HepG2 (cell line): ENCODE data around the gene KAT14. TPM values are rescaled to one million over a fixed set of nuclear protein-coding genes. Genes with fewer than 3 reads are reported as not detected.

Experiments used
- AHR ChIP-seq: IDR thresholded peaks from 2 replicates; pipeline ENCODE4 v1.6.1; 2018; ENCODE audit warnings: missing genetic modification reagents, missing compliant biosample characterization
- HNF1A ChIP-seq, 2 experiments: sonication (generic) in 1 of 2; formaldehyde crosslinking in 1 of 2; IDR thresholded peaks; 2 replicates each; pipeline versions ENCODE4 v1.4.0 to v1.6.1; 2016 to 2020; ENCODE audit warnings: borderline replicate concordance in 1 of 2, low read depth in 1 of 2, mild to moderate bottlenecking in 1 of 2, missing genetic modification reagents in 1 of 2
- MTA3 ChIP-seq: sonication (generic); formaldehyde crosslinking; IDR thresholded peaks from 2 replicates; pipeline ENCODE4 v1.4.0; 2020; ENCODE audit warnings: missing genetic modification reagents
- POLR2AphosphoS5 ChIP-seq: IDR thresholded peaks from 2 replicates; pipeline ENCODE4 v1.6.1; 2012; ENCODE audit warnings: low read depth, low read length
- TEAD3 ChIP-seq: optimal IDR thresholded peaks from 2 replicates; pipeline ENCODE3; 2016; ENCODE audit warnings: borderline replicate concordance
- ZBTB33 ChIP-seq: sonication (generic); formaldehyde crosslinking; IDR thresholded peaks from 2 replicates; pipeline ENCODE4 v1.4.0; 2020; ENCODE audit warnings: missing genetic modification reagents
- ZBTB39 ChIP-seq: sonication (generic); formaldehyde crosslinking; IDR thresholded peaks from 2 replicates; pipeline ENCODE4 v1.5.0; 2020; ENCODE audit warnings: missing genetic modification reagents
- ZFP36 ChIP-seq: fragments of 150-350 bp; IDR thresholded peaks from 2 replicates; pipeline ENCODE4 v1.6.1; 2018; ENCODE audit warnings: borderline replicate concordance, low read length, low read depth; ENCODE audit not compliant: partially characterized antibody
- ZNF225 ChIP-seq: sonication (generic); formaldehyde crosslinking; IDR thresholded peaks from 2 replicates; pipeline ENCODE4 v1.4.0; 2020; ENCODE audit warnings: mild to moderate bottlenecking, missing genetic modification reagents
- ZNF251 ChIP-seq: sonication (generic); formaldehyde crosslinking; IDR thresholded peaks from 2 replicates; pipeline ENCODE4 v1.9.0; 2021; ENCODE audit warnings: mild to moderate bottlenecking, missing genetic modification reagents
- ZNF407 ChIP-seq: sonication (generic); formaldehyde crosslinking; IDR thresholded peaks from one replicate; pipeline ENCODE4 v1.5.1; 2020; ENCODE audit warnings: mild to moderate bottlenecking, missing genetic modification reagents; ENCODE audit errors: not compliant biosample characterization
- ZNF563 ChIP-seq: sonication (generic); formaldehyde crosslinking; IDR thresholded peaks from 2 replicates; pipeline ENCODE4 v1.8.0; 2022; ENCODE audit warnings: mild to moderate bottlenecking, moderate library complexity, missing genetic modification reagents
- ZNF883 ChIP-seq: sonication (generic); formaldehyde crosslinking; IDR thresholded peaks from 2 replicates; pipeline ENCODE4 v1.5.1; 2020; ENCODE audit warnings: mild to moderate bottlenecking, missing genetic modification reagents; ENCODE audit errors: not compliant biosample characterization
- polyA plus RNA-seq, 8 experiments: library from polyadenylated mRNA; depleted of rRNA in 3 of 8; stranded (reverse) in 7 of 8; unstranded in 1 of 8; fragments of >200 nt; fragmentation: Illumina TruSeq in 4 of 8; extraction: Trizol in 4 of 8; gene quantifications; 2 replicates each; pipeline versions ENCODE4 v1.2.1 to v1.2.3, GENCODE V29; 2011 to 2016; ENCODE audit warnings: low read depth in 4 of 8, missing spikeins in 1 of 8, mixed read lengths in 1 of 8; ENCODE audit not compliant: insufficient read depth in 1 of 8
- total RNA-seq, 5 experiments: library from RNA; depleted of rRNA; stranded (reverse); fragments of >200 nt; fragmentation: Illumina TruSeq; extraction: Trizol; gene quantifications; 2 replicates each; pipeline ENCODE4 v1.2.3, GENCODE V29; 2016; ENCODE audit warnings: low read depth in 1 of 5

KAT14 gene
- total and polyA plus RNA-seq, 2 of the 13 experiments (the other 11 are each of a cell fraction or from before 2014, with no cell fraction given) = 5.1 to 15.1 TPM

GRCh38 chr20:18139832-18140231 is 2.2 kb downstream of the KAT14 start (continued):
- no peak for TF ChIP-seq HNF1A (IDR thresholded peaks at IDR 0.05; ENCODE audit: low read depth)
- no peak for TF ChIP-seq HNF1A (CRISPR knock-in tag; IDR thresholded peaks at IDR 0.05; ENCODE audit: borderline replicate concordance)
- TF ChIP-seq ZNF407 (CRISPR knock-in tag) = no peak
- TF ChIP-seq TEAD3 (CRISPR knock-in tag) = no peak
- TF ChIP-seq ZNF251 (CRISPR knock-in tag) = no peak
- TF ChIP-seq ZNF883 = no peak
- TF ChIP-seq AHR (CRISPR knock-in tag) = no peak
- TF ChIP-seq POLR2AphosphoS5 = 0 out of 2 replicates have a peak, but pooled peaks have one; percentile 16
- TF ChIP-seq ZNF563 (CRISPR knock-in tag) = no peak
- no peak for TF ChIP-seq ZBTB33 (CRISPR knock-in tag)
- TF ChIP-seq ZBTB39 = no peak
- no peak for TF ChIP-seq ZNF225 (CRISPR knock-in tag)
- no peak for TF ChIP-seq MTA3 (CRISPR knock-in tag)
- TF ChIP-seq ZFP36 = no peak
